ENCODE measurements around the gene PCDHA10. TPM values are rescaled to one million over a fixed set of nuclear protein-coding genes. Genes with fewer than 3 reads are reported as not detected.
"Not testable (repeated sequence)": the region's sequence is repeated elsewhere in the genome, so short reads cannot be mapped to it uniquely, and the experiment has no call there.

PCDHA10 gene
- polyA plus RNA-seq, 1 donor, result 1.1 TPM

- Histone ChIP-seq H3K9me3 (ENCODE audit: control insufficient read depth, low read depth, low read length) (peaks cover 26% of the 10 kb centered on the region), H3K27me3 (ENCODE audit: control insufficient read depth, insufficient read depth, low read length) (peaks cover 10% of the 10 kb centered on the region), H3K27ac (ENCODE audit: low read length) (no peak overlapping the region), H3K4me1 (ENCODE audit: control insufficient read depth, insufficient read depth, low read length) (no peaks in the 10 kb centered on the region), H3K36me3 (ENCODE audit: control insufficient read depth, insufficient read depth, low read length) (no peaks in the 10 kb centered on the region), H3K4me3 (ENCODE audit: low read length) (no peak overlapping the region)
- DNase-seq, result no peak
- no CpG with 5 or more reads among the region's 114 CpGs for WGBS (ENCODE audit: insufficient coverage, low lambda C conversion rate)
Measured at GRCh38 chr5:140870221-140871201, 14.8 kb downstream of the PCDHA10 start.

GRCh38 chr5:140875085-140876065, 19.7 kb downstream of the PCDHA10 start, which contains the start of gene PCDHA12:
TSS of gene PCDHA12 (plus strand) at chr5:140875308. CDS start at chr5:140875473, 165 bp downstream.
- Histone ChIP-seq H3K4me1 (ENCODE audit: control insufficient read depth, insufficient read depth, low read length) (no peaks in the 10 kb centered on the region), H3K27me3 (ENCODE audit: control insufficient read depth, insufficient read depth, low read length) (peaks cover 13% of the 10 kb centered on the region), H3K9me3 (ENCODE audit: control insufficient read depth, low read depth, low read length) (peaks cover 37% of the 10 kb centered on the region), H3K36me3 (ENCODE audit: control insufficient read depth, insufficient read depth, low read length) (no peaks in the 10 kb centered on the region), H3K4me3 (ENCODE audit: low read length) (no peak within 1 kb of the TSS), H3K27ac (ENCODE audit: low read length) (no peak within 1 kb of the TSS)
- 33% methylated on average over 6 of the region's 47 CpGs for WGBS (ENCODE audit: insufficient coverage, low lambda C conversion rate)
- no peak for DNase-seq

- WGBS (ENCODE audit: insufficient coverage, low lambda C conversion rate), result no CpG with 5 or more reads among the region's 80 CpGs
- H3K36me3 ChIP-seq (ENCODE audit: control insufficient read depth, insufficient read depth, low read length); DNase-seq; H3K27me3 ChIP-seq (ENCODE audit: control insufficient read depth, insufficient read depth, low read length); H3K4me3 ChIP-seq (ENCODE audit: low read length); H3K27ac ChIP-seq (ENCODE audit: low read length); H3K4me1 ChIP-seq (ENCODE audit: control insufficient read depth, insufficient read depth, low read length): not testable (repeated sequence)
- peaks cover 30% of the 10 kb centered on the region for H3K9me3 ChIP-seq (ENCODE audit: control insufficient read depth, low read depth, low read length)
Measured at GRCh38 chr5:140876541-140877261, 21.0 kb downstream of the PCDHA10 start.

- Histone ChIP-seq H3K9me3 (ENCODE audit: control insufficient read depth, low read depth, low read length) (peaks cover 33% of the 10 kb centered on the region), H3K27me3 (ENCODE audit: control insufficient read depth, insufficient read depth, low read length) (peaks cover 10% of the 10 kb centered on the region), H3K4me1 (ENCODE audit: control insufficient read depth, insufficient read depth, low read length) (no peaks in the 10 kb centered on the region), H3K27ac (ENCODE audit: low read length) (no peak overlapping the region), H3K36me3 (ENCODE audit: control insufficient read depth, insufficient read depth, low read length) (no peaks in the 10 kb centered on the region), H3K4me3 (ENCODE audit: low read length) (no peak overlapping the region)
- whole genome bisulfite sequencing (ENCODE audit: insufficient coverage, low lambda C conversion rate), result no CpG with 5 or more reads among the region's 37 CpGs
- DNase-seq, result no peak
Measured at GRCh38 chr5:140877262-140877581, 21.5 kb downstream of the PCDHA10 start.

GRCh38 chr5:140881889-140882590, 26.3 kb downstream of the PCDHA10 start, which contains the start of gene PCDHA13:
TSS of gene PCDHA13 (plus strand) at chr5:140882124. CDS start at chr5:140882269, 145 bp downstream.
- H3K4me1 ChIP-seq (ENCODE audit: control insufficient read depth, insufficient read depth, low read length), result no peaks in the 10 kb centered on the region
- no peak within 1 kb of the TSS for H3K27ac ChIP-seq (ENCODE audit: low read length)
- H3K36me3 ChIP-seq (ENCODE audit: control insufficient read depth, insufficient read depth, low read length), result no peaks in the 10 kb centered on the region
- no peak within 1 kb of the TSS for H3K4me3 ChIP-seq (ENCODE audit: low read length)
- DNase-seq, result no peak
- peaks cover 8% of the 10 kb centered on the region for H3K27me3 ChIP-seq (ENCODE audit: control insufficient read depth, insufficient read depth, low read length)
- WGBS (ENCODE audit: insufficient coverage, low lambda C conversion rate), result no CpG with 5 or more reads among the region's 35 CpGs
- H3K9me3 ChIP-seq (ENCODE audit: control insufficient read depth, low read depth, low read length), result peaks cover 35% of the 10 kb centered on the region

- Histone ChIP-seq H3K4me1 (ENCODE audit: control insufficient read depth, insufficient read depth, low read length) (no peaks in the 10 kb centered on the region), H3K36me3 (ENCODE audit: control insufficient read depth, insufficient read depth, low read length) (no peaks in the 10 kb centered on the region), H3K27ac (ENCODE audit: low read length) (no peak overlapping the region), H3K9me3 (ENCODE audit: control insufficient read depth, low read depth, low read length) (peaks cover 30% of the 10 kb centered on the region), H3K4me3 (ENCODE audit: low read length) (no peak overlapping the region), H3K27me3 (ENCODE audit: control insufficient read depth, insufficient read depth, low read length) (peaks cover 8% of the 10 kb centered on the region)
- WGBS (ENCODE audit: insufficient coverage, low lambda C conversion rate), result 38% methylated on average over 4 of the region's 12 CpGs
- DNase-seq, result no peak
Measured at GRCh38 chr5:140882591-140882899, 26.8 kb downstream of the PCDHA10 start.

GRCh38 chr5:140883373-140883772, 27.7 kb downstream of the PCDHA10 start:
- Histone ChIP-seq H3K27ac (ENCODE audit: low read length) (no peak overlapping the region), H3K9me3 (ENCODE audit: control insufficient read depth, low read depth, low read length) (peaks cover 24% of the 10 kb centered on the region), H3K4me1 (ENCODE audit: control insufficient read depth, insufficient read depth, low read length) (no peaks in the 10 kb centered on the region), H3K4me3 (ENCODE audit: low read length) (no peak overlapping the region), H3K36me3 (ENCODE audit: control insufficient read depth, insufficient read depth, low read length) (no peaks in the 10 kb centered on the region), H3K27me3 (ENCODE audit: control insufficient read depth, insufficient read depth, low read length) (peaks cover 8% of the 10 kb centered on the region)
- WGBS (ENCODE audit: insufficient coverage, low lambda C conversion rate), result no CpG with 5 or more reads among the region's 41 CpGs
- DNase-seq, result no peak

- H3K36me3 ChIP-seq (ENCODE audit: control insufficient read depth, insufficient read depth, low read length), result no peaks in the 10 kb centered on the region
- no CpG with 5 or more reads among the region's 79 CpGs for WGBS (ENCODE audit: insufficient coverage, low lambda C conversion rate)
- no peaks in the 10 kb centered on the region for H3K4me1 ChIP-seq (ENCODE audit: control insufficient read depth, insufficient read depth, low read length)
- peaks cover 8% of the 10 kb centered on the region for H3K27me3 ChIP-seq (ENCODE audit: control insufficient read depth, insufficient read depth, low read length)
- H3K27ac ChIP-seq (ENCODE audit: low read length), result no peak overlapping the region
- peaks cover 24% of the 10 kb centered on the region for H3K9me3 ChIP-seq (ENCODE audit: control insufficient read depth, low read depth, low read length)
- no peak overlapping the region for H3K4me3 ChIP-seq (ENCODE audit: low read length)
- DNase-seq, result no peak
Measured at GRCh38 chr5:140883927-140884697, 28.4 kb downstream of the PCDHA10 start.

- H3K4me3 ChIP-seq (ENCODE audit: low read length), result no peak overlapping the region
- no CpG with 5 or more reads among the region's 1 CpG for whole genome bisulfite sequencing (ENCODE audit: insufficient coverage, low lambda C conversion rate)
- DNase-seq, result no peak
- no peaks in the 10 kb centered on the region for H3K4me1 ChIP-seq (ENCODE audit: control insufficient read depth, insufficient read depth, low read length)
- H3K27me3 ChIP-seq (ENCODE audit: control insufficient read depth, insufficient read depth, low read length), result no peaks in the 10 kb centered on the region
- H3K9me3 ChIP-seq (ENCODE audit: control insufficient read depth, low read depth, low read length), result peaks cover 5% of the 10 kb centered on the region
- no peak overlapping the region for H3K27ac ChIP-seq (ENCODE audit: low read length)
- no peaks in the 10 kb centered on the region for H3K36me3 ChIP-seq (ENCODE audit: control insufficient read depth, insufficient read depth, low read length)
Measured at GRCh38 chr5:140916325-140916724, 60.6 kb downstream of the PCDHA10 start.
